Smooth muscle cell (in vitro differentiated cells): ENCODE measurements around the gene GAS7. TPM values are rescaled to one million over a fixed set of nuclear protein-coding genes. Genes with fewer than 3 reads are reported as not detected.
"Not testable (repeated sequence)": the region's sequence is repeated elsewhere in the genome, so short reads cannot be mapped to it uniquely, and the experiment has no call there.

ENCODE experiments used
- DNase-seq: peaks from one replicate; lab custom pipeline; 2025; ENCODE audit not compliant: unreplicated experiment; lab: John Stamatoyannopoulos, UW
- H2AFZ ChIP-seq: fragments of 200-600 bp; sonication (generic); 2 replicates; pipeline ENCODE4 v1.6.0; 2016; ENCODE audit warnings: antibody characterized with exemption, low read depth, mild to moderate bottlenecking
- H3F3A ChIP-seq: fragments of 200-600 bp; sonication (generic); 2 replicates; pipeline ENCODE4 v1.6.0; 2017; ENCODE audit warnings: antibody characterized with exemption, low read depth
- H3K27ac ChIP-seq: fragments of 200-600 bp; sonication (generic); 2 replicates; pipeline ENCODE4 v1.5.1; 2016; ENCODE audit warnings: low read depth, mild to moderate bottlenecking
- H3K27me3 ChIP-seq: fragments of 200-600 bp; sonication (generic); 2 replicates; pipeline ENCODE4 v1.6.1; 2016; ENCODE audit warnings: low read depth, mild to moderate bottlenecking
- H3K36me3 ChIP-seq: fragments of 200-600 bp; sonication (generic); 2 replicates; pipeline ENCODE4 v1.5.1; 2016; ENCODE audit warnings: low read depth
- H3K4me1 ChIP-seq: fragments of 200-600 bp; sonication (generic); 2 replicates; pipeline ENCODE4 v1.5.1; 2016; ENCODE audit warnings: low read depth
- H3K4me2 ChIP-seq: fragments of 200-600 bp; sonication (generic); 2 replicates; pipeline ENCODE4 v1.6.0; 2016; ENCODE audit warnings: mild to moderate bottlenecking
- H3K4me3 ChIP-seq: fragments of 200-600 bp; sonication (generic); 2 replicates; pipeline ENCODE4 v1.5.1; 2016; ENCODE audit warnings: mild to moderate bottlenecking
- H3K79me2 ChIP-seq: fragments of 200-600 bp; sonication (generic); 2 replicates; pipeline ENCODE4 v1.6.0; 2016; ENCODE audit warnings: low read depth, mild to moderate bottlenecking
- H3K9ac ChIP-seq: fragments of 200-600 bp; sonication (generic); 2 replicates; pipeline ENCODE4 v1.6.0; 2016; ENCODE audit warnings: low read depth
- H3K9me3 ChIP-seq: fragments of 200-600 bp; sonication (generic); replicated peaks from 2 replicates; pipeline ENCODE4 v1.5.1; 2016; ENCODE audit warnings: low read depth
- H4K20me1 ChIP-seq: fragments of 200-600 bp; sonication (generic); 2 replicates; pipeline ENCODE4 v1.6.0; 2016; ENCODE audit warnings: low read depth
- WGBS: methylation state at CpG from one replicate; pipeline ENCODE4 v1.1.7; 2016; ENCODE audit warnings: low lambda C conversion rate; 5-methylcytosine and 5-hydroxymethylcytosine counted together
- polyA plus RNA-seq: library from polyadenylated mRNA; unstranded; fragments of >200 nt; fragmentation: Nextera tagmentation; extraction: Ambion mirVana; gene quantifications from 2 replicates; pipeline ENCODE4 v1.2.1, GENCODE V29; 2016
- total RNA-seq: library from RNA; depleted of rRNA; stranded (reverse); fragments of >200 nt; gene quantifications from 2 replicates; pipeline ENCODE4 v1.2.3, GENCODE V29; 2014
- TF ChIP-seq, protein P1 (sequence below): fragments of 200-600 bp; sonication (generic); IDR thresholded peaks from 2 replicates; pipeline ENCODE4 v1.5.1; 2017; ENCODE audit warnings: borderline replicate concordance, mild to moderate bottlenecking, antibody characterized with exemption; ENCODE audit not compliant: insufficient read depth, poor library complexity, severe bottlenecking

GAS7 gene
- total and polyA plus RNA-seq, 2 experiments from 2014 or later = 86.8 to 103 TPM

DNA sequence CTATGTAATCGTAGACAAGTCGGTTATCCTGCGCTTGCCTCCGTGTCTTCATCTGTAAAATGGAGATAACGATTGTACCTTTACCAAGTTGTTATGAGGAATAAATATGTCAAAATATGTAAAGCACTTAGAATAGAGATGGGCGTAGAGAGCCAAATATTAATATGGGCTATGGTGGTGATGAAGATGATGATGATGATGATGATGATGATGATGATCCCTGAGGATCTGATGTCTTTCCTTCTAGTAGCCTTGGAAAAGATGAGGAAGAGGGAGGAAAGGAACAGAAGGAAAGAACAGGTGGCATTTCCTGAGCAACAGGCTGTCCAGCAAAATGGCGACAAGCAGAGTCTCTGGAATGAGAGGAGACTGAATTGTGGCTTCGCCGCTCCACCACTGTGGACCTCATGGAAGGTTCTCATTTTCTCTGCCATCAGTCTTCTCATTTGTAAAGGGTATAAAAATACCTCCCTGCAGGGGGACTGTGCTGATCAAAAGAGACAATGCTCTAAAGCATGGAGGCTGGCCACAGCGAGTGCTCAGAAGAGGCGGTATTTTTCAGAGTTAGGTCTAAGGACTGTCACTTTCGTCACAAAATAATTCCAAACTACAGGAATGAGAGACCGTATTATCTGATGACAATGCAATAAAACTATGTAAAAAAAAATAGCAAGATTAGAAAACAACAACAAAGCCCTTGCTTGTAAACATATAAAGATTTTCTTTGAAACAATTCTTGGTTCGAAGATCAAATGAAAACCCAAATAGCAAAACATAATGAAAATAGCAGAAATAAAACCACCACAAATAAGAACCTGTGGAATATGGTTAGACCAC is 276.2 kb downstream of the GAS7 start:
- Histone ChIP-seq H3K9ac (no peak overlapping the region), H3K4me3 (no peak overlapping the region), H2AFZ (no peak overlapping the region), H3K9me3 (no peaks in the 10 kb centered on the region), H3F3A (no peaks in the 10 kb centered on the region), H3K27ac (no peak overlapping the region), H3K4me1 (no peaks in the 10 kb centered on the region), H4K20me1 (peaks cover 14% of the 10 kb centered on the region), H3K79me2 (no peaks in the 10 kb centered on the region), H3K27me3 (no peaks in the 10 kb centered on the region), H3K4me2 (no peak overlapping the region), H3K36me3 (no peaks in the 10 kb centered on the region)
- DNase-seq = no peak
- WGBS = 97% methylated on average over 14 of the region's 14 CpGs
- TF ChIP-seq, protein P1, sequence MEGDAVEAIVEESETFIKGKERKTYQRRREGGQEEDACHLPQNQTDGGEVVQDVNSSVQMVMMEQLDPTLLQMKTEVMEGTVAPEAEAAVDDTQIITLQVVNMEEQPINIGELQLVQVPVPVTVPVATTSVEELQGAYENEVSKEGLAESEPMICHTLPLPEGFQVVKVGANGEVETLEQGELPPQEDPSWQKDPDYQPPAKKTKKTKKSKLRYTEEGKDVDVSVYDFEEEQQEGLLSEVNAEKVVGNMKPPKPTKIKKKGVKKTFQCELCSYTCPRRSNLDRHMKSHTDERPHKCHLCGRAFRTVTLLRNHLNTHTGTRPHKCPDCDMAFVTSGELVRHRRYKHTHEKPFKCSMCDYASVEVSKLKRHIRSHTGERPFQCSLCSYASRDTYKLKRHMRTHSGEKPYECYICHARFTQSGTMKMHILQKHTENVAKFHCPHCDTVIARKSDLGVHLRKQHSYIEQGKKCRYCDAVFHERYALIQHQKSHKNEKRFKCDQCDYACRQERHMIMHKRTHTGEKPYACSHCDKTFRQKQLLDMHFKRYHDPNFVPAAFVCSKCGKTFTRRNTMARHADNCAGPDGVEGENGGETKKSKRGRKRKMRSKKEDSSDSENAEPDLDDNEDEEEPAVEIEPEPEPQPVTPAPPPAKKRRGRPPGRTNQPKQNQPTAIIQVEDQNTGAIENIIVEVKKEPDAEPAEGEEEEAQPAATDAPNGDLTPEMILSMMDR = no peak

- peaks cover 14% of the 10 kb centered on the region for H4K20me1 ChIP-seq
- 99% methylated on average over 13 of the region's 13 CpGs for WGBS
- not testable (repeated sequence) for H3K79me2 ChIP-seq, H3K36me3 ChIP-seq, H2AFZ ChIP-seq, H3K9ac ChIP-seq, H3K4me2 ChIP-seq, H3K4me1 ChIP-seq, H3K9me3 ChIP-seq, H3F3A ChIP-seq, DNase-seq, H3K27me3 ChIP-seq, H3K27ac ChIP-seq, H3K4me3 ChIP-seq
Measured at GRCh38 chr17:9921216-9921615, 277.2 kb downstream of the GAS7 start.

DNA sequence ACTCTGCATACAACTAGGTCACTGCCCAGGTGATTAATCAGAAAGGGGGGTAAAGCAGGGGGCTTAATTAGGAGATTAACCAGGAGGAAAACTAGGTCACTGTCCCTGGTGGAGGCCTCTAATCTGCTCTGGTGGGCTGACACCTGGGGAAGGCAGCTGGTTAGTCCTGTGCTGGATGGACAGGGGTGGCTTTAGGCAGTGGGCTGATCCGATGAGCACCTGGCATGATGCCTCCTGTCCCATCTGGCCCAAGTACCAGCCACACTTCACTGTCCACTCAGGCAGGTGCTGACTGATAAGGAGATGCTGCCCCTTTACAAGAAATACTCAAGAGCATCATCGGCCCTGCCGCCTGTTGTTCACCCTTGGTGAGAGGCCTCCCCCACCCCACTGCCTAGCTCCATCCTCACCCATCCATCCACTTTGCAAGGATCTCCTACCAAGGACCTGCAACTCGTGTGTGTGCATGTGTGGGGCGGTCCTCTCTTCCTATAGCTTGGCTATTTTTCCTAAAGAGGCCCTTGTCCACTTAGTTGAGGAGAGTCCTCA is 279.5 kb downstream of the GAS7 start:
- WGBS = 94% methylated on average over 5 of the region's 5 CpGs
- no peaks in the 10 kb centered on the region for H3K27me3 ChIP-seq
- no peak overlapping the region for H3K4me2 ChIP-seq
- no peaks in the 10 kb centered on the region for H3K36me3 ChIP-seq
- no peak overlapping the region for H3K27ac ChIP-seq
- no peaks in the 10 kb centered on the region for H3K79me2 ChIP-seq
- no peak for DNase-seq
- H4K20me1 ChIP-seq = peaks cover 14% of the 10 kb centered on the region
- H3K4me1 ChIP-seq = no peaks in the 10 kb centered on the region
- H3K9ac ChIP-seq = no peak overlapping the region
- no peaks in the 10 kb centered on the region for H3K9me3 ChIP-seq
- no peaks in the 10 kb centered on the region for H3F3A ChIP-seq
- H3K4me3 ChIP-seq = no peak overlapping the region
- H2AFZ ChIP-seq = no peak overlapping the region
- TF ChIP-seq, protein P1 = no peak

DNA sequence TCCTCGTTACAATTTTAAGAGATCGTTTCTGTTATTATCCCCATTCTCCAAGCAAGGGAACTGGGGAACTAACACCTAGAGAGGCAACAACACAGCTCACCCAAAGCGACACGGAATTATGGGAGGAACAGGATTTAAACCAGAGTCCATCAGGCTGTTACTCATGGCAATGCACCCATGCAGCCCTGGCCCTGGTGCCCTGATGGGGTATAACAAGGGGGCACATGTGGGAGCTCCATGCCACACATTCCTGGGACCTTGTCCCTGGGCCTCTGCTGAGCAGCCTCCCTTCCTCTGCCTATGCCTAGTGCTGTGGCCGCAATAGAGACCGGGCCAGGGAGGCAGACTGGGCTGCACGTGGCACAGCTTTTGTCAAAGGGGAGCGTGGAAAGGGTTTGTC is 280.1 kb downstream of the GAS7 start:
- WGBS = 94% methylated on average over 8 of the region's 8 CpGs
- Histone ChIP-seq H2AFZ (no peak overlapping the region), H3K4me1 (no peaks in the 10 kb centered on the region), H3K27me3 (no peaks in the 10 kb centered on the region), H3K27ac (no peak overlapping the region), H3K4me3 (no peak overlapping the region), H3K79me2 (no peaks in the 10 kb centered on the region), H3F3A (no peaks in the 10 kb centered on the region), H3K9me3 (no peaks in the 10 kb centered on the region), H3K4me2 (no peak overlapping the region), H3K9ac (no peak overlapping the region), H4K20me1 (peaks cover 14% of the 10 kb centered on the region), H3K36me3 (no peaks in the 10 kb centered on the region)
- no peak for DNase-seq
- TF ChIP-seq, protein P1 = no peak
